HG02610 (cell line): ENCODE measurements around the gene ZNF343.
A peak's percentile ranks its signal among the peaks of the same experiment; 100 is the strongest.

ENCODE experiments used
- ATAC-seq: cut with Tn5 transposase; IDR thresholded peaks from one replicate; pipeline ENCODE4 v1.9.1; 2021; ENCODE audit warnings: mild to moderate bottlenecking, moderate library complexity; ENCODE audit not compliant: unreplicated experiment

ZNF343 gene

DNA sequence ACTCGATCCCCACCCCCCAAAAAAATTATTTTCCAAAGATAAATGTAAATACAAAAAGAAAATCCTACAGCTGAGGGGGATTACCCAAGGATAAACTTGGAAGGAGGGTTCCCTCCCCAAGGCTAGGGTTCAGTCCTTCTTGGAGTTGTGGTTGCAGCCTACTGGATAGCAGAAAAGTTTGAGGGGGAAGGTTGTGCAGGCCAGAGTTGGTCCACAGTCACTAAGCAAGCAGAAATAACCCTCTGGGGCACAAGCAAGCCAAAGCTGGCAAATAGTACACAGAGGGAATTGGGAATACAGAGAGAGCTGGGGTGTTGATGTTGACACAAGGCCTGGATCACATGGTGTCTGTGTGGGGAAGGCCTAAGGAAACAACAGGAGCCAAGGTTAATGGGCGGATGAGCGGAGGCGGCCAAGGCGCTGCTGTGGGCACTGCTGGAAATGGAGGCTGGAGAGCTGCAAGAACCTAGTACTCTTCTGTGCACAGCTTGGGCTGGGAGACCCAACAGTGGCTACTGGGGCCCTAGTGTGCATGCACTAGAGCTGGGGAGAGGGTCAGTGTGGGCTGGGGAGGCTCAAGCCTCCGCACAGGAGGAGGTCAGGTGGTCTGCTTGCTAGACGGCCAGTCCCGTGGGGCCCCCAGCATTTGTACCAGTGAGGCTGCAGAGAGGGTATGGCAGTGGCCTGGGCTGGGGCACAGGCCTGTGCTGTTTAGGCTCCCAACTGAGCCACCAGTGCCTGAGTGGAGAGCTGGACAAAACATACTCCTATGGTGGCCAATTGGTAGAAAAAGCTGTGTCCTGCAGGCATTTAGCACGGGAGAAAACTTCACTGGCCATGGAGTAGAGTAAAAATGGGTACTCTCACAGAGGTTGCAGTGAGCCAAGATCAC, 32.6 kb downstream of the ZNF343 start:
- ATAC-seq: no peak

DNA sequence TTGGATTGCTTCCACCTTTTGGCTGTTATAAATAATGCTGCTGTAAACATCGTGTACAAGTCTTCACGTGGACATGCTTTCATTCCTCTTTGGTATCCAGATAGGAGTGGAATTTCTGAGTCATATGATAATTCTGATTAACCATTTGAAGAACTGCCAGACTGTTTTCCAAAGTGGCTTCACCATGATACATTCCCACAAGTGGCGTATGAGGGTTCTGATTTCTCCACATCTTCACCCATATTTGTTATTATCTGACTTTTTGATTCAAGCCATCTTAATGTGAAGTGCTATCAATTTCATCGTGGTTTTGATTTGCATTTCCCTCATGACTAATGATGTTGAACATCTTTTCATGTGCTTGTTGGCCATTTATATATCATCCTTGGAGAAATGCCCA, 35.2 kb downstream of the ZNF343 start:
- ATAC-seq: no peak

DNA sequence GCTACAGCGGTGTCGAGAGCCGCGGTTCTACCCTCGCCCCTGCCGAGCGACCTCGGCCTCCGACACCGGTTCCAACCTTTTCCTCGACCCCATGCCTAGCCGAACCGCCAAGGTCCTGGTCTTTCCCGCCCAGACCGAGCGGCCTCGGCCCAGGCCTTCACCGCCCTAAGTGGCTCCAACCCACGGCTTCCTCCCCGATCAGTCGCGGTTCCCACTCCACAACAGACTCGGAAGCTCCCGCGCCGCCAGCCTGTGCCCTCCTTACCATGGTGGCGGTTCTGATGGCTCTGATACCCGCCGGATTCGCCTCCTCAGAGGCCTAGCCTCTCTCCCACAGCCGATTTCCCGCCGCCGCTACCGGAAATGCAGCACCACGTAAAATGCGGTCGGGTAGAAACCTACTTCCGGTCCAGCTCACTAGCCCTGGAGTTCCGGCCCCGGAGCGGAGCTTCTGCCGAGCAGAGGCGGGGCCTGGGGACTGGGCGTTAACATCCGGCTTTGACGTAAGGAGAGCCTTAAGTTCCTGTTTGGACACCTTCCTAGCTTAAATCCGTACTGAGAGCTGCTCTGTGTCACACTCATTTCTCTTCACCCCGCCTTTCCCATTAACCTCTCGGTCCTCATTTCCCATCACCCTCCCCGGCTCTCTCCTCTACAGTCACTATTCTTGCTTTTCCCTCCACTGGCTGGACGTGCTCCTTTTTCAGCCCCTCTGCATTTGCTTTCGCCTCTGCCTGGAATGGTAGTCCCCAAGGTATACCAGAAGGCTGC, 38.1 kb downstream of the ZNF343 start, which contains the start of gene SNRPB:
SNRPB (minus strand) TSS at position 367 of the 771 bp plus-strand sequence; CDS start at position 268, 99 bp downstream.
- ATAC-seq: peak; percentile 98

DNA sequence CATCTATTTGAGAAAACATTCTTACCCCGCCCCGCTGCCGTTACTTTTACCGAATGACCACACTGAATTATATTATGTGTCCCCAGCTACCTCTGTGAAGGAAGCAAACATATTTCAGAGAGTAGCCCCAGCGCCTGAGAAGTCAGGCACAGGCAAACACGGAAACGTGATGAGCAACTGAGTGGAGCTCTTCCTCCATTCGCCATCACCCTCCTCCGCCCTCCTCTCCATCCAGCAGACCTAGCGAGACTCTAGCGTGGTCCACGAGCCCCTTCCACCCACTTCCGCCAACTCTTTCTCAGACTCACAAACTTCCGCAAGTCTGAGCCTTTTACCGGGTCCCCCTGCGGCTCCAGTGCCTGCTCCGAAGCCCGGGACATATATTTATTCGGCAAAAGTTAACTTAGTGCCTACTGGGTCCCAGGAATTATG, 38.7 kb downstream of the ZNF343 start:
- ATAC-seq: peak; percentile 24

DNA sequence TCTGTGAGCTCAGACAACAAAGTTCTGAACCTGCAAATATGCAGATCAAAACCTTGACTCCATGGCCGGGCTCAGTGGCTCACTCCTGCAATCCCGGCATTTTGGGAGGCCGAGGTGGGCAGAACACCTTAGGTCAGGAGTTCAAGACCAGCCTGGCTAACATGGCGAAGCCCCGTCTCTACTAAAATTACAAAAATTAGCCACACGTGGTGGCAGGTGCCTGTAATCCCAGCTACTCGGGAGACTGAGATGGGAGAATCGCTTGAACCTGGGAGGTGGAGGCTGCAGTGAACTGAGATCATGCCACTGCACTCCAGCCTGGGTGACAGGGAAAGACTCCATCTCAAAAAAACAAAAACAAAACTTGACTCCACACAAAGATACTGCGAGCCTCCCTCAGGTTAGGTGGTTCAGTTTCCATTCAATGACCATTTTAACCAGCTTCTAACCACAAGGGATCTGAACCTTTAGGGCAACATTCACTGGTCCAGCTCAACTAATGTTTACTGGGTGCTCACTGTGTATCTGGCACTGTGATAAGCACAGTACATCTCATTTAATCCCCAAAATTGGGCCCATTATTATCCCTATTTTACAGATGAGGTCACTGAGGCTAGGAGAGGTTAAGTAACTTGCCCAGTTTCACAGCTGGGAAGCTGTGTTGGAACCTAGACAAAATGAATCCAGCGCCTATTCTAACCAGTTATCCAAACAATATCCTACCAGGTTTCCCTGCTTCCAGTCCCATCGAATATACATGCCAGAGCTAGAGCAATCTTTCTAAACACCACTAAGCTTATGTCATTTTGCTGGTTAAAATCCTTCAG, 39.9 kb downstream of the ZNF343 start:
- ATAC-seq: no peak

DNA sequence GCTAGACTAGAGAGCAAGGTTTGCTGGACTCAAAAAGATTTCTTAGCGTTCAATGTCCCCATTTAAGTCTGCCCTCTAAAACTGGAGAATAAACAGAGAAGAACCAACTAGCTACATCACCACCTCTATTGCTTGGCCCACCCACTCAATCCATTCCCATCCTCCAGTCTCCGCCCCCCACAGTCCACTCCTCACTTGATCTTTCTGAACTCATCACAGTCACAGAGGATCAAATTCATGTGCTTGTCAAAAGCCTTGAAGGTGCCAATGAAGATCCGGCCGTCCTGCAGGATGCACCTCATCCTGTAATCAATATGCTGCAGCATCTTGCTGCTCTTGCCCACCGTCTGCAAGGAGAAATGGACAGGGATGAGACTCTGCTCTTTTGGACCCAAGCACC, 41.3 kb downstream of the ZNF343 start:
- ATAC-seq: no peak

DNA sequence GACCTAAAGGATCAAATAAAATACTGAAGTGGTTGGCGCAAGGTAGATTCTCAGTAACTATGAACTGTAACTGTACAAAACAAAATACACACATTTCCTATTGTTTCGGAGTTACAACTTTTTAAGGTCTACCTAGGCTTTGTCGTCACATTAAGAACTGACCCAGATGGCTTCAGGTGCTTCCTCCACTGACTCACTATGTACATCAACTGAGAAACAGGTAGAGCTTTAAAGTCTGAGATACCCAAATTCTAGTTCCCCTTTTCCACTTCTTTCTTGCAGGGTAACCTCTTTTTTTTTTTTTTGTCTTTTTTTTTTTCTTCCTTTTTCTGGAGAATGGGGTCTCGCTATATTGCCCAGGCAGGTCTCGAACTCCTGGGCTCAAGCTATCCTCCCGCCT, 43.6 kb downstream of the ZNF343 start:
- ATAC-seq: no peak

DNA sequence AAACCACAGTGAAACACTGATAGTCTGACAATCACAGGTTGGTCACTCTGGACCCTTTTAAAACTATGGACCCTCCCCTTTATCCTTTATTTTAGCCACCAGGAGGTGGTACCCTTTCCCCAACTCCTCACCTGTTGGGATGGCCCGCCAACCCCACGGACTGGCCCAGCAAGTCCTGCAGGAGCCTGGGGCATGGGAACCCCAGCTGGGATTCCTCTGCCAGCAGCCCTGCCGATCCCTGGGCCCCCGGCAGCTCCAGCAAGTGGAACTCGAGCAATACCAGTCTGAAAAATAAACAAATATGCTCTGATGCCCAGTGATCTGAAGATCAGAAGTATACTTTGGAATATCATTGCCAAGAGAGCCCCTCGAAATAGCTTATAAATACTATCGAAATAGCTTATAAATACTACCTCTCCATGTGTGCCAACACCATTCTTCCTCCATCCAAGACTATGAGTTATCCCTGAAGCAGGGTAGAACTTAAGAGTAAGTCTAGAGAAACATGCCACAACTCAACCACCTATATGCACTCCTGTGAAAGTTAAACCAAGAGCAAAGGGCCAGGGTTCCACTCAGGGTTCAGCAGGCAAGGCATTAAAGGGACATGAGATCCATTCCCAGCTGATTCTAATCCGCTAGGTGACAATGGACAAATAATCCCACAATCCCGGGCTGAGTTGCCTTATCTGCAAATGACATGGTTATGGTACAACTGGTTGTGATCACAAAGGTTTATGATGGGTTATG, 44.9 kb downstream of the ZNF343 start:
- ATAC-seq: no peak

DNA sequence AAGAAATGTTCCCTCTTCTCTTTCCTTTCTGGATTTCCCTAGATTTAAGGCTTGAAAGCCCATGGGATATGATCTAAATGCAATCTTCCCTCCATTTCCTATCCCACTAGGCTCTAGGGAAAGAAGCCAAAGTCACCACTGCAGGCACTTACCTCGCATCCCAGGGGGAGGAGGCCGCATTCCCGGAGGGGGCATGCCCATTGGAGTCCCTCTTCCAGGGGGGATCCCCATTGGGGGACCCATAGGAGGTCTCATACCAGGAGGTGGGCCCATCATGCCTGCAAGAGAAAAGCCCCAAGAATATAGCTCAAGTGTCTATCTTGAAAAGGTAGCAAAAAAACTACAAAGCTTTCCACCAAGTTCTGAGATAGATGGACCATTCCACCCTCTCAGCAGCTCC, 46.2 kb downstream of the ZNF343 start:
- no peak for ATAC-seq

DNA sequence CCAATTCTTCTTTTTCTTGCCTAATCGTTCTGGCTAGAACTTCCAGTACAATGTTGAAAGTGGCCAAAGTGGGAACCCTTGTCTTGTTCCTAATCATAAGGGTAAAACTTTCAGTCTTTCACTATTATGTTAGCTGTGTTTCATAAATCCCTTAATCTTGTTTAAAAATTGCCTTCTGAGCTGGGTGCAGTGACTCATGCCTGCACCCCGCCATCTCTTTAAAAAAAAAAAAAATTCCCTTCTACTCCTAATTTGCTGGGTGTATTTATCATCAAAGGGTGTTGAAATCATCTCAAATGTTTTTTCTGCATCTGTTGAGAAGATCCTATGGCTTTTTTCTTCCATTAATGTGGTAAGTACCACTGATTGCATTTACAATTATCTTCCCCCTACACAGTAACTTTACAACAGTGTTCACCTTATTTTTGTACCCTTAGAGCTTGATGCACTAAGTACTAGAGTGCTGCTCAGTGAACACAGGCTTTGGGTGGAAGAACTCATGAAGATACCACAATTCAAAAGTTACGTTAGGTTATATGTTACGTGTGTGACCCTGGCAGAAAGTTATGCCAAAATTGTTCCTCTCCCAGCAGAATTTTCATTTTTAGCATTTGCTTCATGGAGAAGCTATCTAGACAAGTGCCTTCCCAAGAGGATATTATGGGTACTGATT, 47.8 kb downstream of the ZNF343 start:
- ATAC-seq: no peak

DNA sequence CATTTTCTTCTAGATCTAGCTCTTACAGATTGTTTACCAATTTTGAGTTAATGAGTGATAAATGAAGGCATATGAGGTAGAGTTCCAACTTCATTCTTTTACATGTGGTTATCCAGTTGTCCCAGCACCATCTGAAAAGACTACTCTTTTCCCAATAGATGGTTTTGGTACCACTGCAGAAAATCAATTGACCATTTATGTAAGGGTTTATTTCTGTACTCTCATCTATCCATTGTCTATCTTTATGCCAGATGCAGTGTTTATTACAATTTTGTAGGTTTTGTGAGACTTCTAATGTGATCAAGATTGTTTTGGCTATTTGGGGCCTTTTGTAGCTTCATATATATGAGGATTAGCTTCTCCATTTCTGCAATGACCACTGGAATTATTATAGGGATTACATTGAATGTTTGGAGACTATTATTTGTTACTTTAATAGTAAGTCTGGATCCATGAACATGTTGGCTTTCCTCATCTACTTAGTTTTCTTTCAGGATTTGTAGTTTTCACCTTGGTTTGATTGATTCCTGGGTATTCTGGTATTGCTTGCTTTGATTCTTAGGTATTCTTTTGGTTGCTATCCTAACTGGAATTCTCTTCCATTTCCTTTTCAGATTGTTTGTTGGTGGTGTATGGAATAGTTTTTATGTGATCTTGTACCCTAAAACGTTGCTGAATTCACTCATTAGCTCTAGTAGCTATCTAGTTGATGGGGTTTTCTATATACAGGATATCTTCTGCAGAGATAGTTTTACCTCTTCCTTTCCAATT, 48.5 kb downstream of the ZNF343 start:
- no peak for ATAC-seq

DNA sequence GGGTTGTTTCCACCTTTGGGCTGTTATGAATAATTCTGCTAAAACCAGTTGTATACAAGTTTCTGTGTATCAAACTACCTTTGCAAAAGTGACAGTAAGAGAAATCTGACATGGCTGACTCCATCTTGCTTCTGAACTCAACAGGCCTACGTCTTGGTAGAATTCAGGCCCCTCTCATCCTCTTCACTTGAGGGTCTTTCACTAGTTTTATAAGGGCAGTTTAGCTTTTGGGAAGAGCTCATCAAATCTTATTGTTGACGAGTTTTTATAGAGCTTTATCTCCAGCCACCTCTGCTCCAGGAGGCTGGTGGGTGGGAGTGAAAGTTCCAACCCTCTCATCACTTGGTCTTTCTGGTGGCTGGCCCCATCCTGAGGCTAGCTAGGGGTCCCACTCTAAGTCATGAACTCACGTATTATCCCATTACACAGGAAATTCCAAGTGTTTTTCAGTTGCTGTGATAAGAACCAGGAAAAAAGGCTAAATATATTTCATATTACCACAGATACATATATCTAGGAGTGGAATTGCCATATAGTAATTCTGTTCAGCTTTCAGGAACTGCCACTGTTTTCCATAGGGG, 49.7 kb downstream of the ZNF343 start:
- ATAC-seq: no peak

DNA sequence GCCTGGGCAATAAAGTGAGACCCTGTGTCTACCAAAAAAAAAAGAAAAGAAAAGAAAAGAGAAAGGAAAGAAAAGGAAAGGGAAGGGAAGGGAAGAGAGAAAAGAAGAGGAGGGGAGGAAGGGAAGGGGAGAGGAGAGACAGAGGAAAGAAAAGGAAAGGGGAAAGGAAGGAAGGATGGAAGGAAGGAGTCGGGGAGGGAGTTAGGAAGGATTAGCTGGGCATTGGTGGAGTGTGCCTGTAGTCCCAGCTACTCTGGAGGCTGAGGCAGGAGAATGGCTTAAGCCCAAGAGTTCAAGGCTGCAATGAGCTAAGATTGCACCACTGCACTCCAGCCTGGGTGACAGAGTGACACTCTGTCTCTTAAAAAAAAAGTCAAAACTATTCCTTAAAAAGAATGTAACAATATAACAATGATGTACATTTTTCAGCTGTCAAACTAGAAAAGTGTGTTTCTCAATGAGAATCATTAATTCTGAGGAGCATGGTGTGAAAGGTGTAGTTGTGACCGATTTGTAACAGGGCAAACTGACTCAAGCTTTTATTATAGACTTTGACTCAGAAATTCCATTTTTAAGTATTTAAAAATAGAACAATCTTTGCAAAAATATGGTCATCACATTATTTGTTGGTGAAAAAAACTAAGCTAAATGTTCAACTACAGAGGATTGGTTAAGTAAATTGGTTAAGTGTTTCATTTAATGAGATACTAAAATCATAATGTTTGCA, 52.8 kb downstream of the ZNF343 start:
- ATAC-seq: no peak

DNA sequence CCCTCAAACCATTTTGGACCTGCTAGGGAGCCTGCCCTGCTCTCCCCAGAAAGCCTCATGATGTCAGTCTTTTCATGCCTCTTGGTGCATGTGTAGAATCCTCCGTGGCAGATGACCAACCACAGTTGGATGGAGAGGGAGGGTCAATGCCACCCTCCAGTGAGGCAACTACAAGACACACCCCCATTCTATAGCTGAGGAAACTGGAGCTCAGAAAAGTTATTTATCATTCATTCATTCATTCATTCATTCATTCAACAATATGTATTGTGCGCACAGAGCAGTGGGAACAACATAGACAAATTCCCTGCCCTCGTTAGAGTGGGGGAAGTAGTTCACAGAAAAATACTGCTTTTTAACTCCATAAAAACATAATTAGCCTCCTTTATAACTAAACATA, 54.9 kb downstream of the ZNF343 start:
- no peak for ATAC-seq

DNA sequence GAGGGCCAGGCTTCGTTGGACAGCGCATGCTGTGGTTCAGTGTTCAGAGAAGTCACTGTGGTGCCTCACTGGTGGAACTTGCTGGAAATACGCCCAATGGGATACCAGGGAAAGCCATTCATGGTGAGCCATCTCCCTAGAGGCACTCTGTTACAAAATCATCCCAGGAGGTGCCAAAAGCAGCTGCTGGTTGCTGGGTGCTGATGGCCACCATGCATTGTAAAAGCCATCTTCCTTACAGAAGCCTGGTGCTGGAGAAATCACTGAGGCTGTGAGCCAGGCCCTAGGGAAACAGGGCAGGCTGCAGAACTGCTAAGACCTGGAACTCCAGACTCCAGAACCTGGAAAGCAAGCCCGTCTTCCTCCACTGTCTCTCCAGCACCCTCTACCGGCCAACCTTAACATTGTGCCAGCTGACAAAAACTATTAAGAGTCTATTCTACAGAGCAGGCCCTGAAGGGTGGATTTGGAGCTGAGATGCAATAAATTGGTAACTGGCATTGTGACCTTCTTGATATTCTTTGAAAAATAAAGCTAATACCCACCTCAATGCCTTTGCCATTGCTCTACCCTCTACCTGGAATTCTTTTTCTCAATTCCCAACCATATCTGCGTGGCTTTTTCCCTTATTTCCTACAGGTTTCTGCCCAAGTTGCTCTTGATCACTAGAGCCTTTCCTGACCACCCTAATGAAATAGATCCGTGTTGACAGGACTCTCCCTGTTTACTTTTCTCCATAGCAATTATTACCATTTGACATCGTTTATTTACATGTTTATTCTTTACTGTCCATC, 56.6 kb downstream of the ZNF343 start:
- no peak for ATAC-seq

DNA sequence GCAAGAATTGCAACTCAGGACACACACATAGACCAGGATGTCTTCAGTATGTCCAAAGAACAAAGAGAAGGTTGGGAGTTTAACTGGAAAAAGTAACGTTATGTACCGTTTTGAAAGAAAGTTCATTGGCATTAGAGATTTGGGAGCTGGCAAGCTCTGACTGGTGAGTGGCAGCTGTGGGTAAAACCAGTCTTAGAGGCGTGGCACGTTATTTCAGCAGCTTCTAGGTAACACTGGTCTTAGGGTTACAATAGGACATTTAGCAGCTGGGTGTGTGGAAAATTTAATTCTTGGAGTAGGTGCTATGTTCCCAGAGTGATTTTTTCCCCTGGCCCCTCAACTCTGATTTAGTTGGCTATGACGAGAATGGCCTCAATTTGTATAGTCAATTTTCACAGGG, 57.3 kb downstream of the ZNF343 start:
- no peak for ATAC-seq

DNA sequence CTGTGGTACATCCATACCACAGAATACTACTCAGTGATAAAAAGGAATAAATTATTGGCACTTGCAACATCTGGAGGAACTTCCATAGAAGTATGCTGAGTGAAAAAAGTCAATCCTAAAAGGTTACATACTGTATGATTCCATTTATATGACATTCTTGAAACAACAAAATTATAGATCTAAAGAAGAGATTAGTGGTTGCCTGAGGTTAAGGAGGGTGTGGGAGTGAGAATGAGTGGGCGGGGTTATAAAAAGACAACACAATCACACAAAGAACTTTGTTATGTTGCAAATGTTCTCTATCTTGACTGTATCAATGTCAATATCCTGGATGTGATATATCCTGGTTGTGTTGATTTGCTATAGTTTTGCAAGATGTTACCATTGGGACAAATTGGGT, 59.3 kb downstream of the ZNF343 start:
- ATAC-seq: no peak
